HG02588 (cell line): Measurements from ENCODE around the gene MOXD1.

ENCODE experiments used
- ATAC-seq: cut with Tn5 transposase; IDR thresholded peaks from one replicate; pipeline ENCODE4 v1.9.1; 2021; ENCODE audit warnings: mild to moderate bottlenecking, moderate library complexity; ENCODE audit not compliant: unreplicated experiment

Gene MOXD1

DNA sequence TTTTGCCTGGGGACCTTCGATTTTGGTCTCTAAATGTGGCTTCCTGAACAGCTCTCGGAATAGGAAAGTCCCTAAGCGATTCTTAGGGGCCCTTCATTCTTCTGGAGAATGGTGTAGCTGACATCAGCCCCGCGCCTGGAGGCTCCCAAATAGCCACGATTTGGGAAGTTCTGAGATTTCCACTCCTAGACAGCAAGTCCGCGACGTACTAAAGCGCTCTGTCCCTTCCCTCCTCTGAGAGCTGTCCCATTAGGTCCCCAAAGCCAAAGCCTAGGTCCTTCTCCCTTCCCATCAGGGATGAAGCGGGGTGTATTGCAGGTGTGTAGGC is 756 bp downstream of the MOXD1 start:
- no peak for ATAC-seq

DNA sequence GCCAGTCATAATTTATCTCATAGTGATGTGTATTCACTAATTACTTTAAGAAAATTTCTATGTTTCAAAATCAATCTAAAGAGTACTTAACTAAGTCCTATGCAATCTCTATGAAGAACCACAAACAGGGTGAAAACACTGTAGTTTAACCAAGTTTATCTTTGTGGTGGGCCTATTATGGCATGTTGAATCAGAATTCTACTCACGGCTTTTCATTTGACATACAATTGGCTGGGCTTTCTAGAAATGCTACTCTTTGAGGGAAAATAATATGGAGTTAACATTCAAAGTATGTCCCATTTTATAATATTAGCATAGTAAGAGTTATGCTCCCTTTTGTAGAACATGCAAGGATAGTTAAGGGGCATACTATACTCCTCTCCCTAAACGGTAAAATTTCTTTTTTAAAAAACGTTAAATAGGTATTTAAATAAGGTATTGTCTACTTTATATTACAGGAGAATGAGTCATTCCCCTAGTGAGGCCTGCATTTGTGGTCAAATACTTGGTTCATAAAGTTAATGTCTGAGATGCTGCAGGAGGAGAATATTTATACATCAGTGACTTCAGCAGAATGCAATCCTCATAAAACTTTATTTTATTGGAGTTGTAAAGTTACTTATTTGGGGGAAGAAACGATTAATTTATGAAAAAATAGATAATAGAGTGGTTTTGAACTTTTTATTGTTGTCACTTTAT is 1.8 kb downstream of the MOXD1 start:
- no peak for ATAC-seq

DNA sequence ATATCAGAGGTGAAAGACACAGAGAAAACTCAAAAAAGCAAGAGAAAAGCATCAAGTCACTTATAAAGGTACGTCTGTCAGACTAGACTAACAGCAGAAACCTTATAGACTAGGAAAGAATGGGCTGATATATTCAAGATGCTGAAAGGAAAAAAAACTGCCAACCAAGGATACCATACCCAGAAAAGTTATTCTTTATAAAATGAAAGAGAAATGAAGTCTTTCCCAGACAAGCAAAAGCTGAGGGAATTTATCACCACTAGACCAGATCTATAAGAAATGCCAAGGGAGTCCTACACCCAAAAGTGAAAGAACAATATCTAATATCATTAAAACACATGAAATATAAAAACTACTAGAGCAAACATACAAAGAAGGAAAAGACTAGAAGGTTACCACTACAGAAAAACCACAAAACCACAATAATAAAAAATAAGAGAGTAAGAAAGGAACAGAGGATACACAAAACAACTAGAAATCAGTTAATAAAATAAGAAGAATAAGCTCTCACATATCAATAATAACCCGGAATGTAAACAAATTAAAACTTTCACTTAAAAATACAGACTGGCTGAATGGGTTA is 6.2 kb downstream of the MOXD1 start:
- ATAC-seq = no peak

DNA sequence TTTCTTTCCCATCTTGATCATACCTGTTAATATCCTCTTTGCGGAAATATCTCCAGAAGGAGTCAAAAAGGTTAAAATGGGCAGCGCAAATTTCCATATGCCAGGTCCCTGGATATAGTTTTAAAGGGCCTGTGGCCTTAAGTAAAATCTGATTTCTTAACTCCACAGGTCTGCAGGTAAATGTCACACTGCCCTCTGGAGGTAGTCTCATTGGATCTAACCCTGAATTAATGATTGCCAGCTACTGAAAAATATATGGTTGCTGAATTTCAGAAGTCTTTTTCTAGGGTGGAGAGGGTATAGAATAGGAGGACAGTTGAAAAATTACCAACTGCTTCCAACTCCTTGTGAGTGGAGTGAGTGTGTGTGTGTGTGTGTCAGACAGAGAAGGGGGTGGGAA is 8.5 kb downstream of the MOXD1 start:
- ATAC-seq = no peak

DNA sequence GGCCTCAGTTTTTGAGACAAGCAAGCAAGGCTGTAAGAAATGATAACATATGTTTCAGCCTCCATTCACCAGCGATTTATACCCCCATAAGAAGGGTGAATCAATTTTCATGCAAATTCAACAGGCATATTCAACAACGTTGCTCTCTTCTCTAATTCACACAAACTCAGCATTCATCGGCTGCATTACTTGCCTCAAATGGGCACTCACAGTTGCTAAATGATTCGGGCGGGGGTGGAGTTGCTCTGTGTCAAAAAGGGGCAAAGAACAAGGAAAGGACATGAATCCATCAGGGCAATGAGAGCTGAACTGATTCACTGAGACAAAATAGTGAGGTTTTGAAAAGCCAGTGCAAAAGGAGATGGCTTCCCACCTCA is 9.0 kb downstream of the MOXD1 start:
- ATAC-seq = no peak

DNA sequence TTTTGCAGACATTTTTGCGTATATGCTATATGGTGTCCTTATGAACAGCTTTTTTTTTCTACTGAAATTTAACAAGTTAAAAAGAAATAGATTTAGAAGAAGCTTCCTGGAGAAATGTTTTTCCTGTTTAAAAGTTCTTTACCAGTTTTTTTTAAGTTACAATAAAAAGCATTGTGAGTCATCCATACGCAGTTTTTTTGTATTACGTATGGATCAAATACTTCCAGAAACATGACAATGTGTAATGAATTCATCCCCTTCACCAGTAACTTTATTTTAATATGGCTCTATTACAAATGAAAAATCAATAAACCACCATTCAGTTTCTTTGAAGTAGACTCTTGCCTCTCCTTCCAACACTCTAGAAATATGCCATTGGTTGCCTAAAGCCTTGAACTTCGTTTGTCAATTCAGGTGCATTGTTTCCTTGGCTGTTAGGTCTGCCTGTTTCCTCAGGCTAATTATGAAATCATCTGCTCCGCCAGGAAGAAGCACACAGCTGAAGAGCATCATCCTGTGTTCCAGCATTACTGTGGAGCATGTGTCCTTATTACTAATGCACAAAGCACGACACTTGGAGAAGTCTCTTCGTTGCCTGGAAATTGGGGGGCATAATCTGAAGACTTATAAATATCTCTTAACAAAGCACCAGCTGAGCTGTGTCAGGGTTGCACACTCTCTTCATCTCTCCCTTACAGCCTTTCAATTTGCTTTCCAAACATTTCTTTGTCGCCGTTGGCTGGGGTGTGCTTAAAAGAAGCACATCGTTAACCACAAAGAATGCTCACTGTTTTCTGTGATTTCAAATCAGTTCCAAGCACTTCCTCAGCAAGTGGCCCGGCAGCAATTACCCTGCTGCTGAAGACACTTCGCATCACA is 9.6 kb downstream of the MOXD1 start:
- no peak for ATAC-seq

DNA sequence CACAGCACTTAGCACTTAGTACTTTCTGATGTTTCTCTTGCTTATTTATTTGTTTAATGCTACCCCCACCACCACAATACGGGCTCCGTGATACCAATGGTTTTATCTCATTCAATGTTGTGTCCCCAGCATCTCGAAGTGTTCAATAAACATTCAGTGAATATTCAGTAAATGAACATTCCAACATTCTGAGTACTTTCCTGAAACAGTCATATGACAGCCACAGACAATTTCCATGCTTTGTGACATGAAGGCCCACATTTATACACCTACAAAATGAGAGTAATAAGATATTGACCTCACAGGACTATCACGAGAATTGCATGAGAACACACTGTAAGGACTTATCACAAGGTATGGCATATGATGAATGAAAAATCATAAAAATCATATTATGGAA is 10.8 kb downstream of the MOXD1 start:
- no peak for ATAC-seq

DNA sequence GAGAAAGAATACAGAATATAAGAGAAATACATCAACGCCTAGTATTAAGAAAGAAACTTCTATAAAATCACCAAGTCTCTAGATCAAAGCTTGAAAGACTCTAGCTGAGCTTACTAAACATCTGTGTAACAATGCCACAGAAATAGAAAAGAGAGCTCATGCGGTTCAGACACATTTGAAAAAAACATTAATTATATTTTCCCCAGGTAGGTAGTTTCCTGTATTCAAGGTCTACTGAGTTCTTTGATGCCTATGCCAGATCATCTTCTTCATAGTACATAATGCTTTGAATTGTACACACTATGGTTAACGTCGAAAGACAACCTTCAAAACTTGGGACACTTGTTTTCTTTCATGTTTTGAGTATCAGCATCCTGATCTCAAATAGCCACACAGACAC is 11.3 kb downstream of the MOXD1 start:
- no peak for ATAC-seq

DNA sequence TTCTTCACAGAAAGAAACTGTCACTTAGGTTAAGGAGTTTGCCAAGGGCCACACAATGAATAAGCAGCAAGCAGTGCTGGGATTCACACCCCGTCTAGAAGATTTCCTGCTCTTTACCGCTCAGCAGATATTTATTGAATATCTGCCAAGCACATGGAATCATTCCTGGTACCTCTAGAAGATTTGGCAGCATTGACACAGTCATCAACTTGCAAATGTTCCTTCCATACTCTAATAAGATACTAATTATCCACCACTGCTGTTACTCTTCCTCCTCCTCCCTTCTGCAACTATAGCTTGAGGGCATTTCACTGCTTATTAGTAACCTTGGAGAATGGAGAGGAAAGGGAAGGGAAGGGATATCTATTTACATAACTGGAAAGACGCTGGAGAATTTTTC is 13.0 kb downstream of the MOXD1 start:
- no peak for ATAC-seq

DNA sequence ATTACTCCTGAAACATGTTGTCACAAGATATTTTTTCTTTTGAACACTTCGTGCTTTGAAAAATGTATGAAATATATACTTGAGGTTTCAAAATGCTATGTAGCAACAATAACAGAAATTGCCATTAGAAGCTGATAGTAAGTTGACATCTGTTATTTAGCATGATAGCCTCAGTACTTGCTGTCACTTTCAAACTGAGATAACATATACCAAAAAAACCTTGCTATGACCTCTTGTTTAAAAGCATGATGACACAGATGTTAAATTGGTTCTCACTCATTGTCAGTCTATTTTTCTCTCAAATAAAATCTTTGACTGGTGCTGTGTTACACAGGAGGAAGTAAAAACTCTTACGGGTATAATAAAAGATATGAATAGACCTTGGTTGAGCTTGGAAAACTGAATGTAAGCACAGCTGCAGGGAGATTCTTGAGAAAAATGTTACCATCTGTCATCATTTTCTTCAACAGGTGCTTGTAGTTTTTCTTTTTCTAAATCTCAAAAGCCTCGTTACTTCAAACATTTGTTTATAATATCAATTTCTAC is 18.6 kb downstream of the MOXD1 start:
- ATAC-seq = no peak

DNA sequence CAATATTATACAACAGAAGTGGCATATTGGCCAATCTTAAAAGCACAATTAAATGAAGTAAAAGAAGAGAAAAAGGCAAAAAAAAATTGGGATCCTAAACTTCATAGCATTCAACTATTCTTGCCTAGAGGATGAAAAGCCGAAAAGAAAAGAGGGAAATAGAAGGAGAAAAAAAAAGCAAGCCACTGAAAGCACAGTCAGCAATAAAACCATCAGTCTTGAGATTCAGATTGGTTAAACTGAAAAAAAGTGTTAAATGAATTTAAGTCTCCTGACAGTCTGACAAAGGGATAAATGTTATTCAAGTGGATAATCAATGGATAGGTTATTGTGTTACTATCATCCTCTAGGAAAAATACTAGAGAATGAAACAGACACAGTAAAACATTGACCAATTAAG is 19.9 kb downstream of the MOXD1 start:
- ATAC-seq = no peak

DNA sequence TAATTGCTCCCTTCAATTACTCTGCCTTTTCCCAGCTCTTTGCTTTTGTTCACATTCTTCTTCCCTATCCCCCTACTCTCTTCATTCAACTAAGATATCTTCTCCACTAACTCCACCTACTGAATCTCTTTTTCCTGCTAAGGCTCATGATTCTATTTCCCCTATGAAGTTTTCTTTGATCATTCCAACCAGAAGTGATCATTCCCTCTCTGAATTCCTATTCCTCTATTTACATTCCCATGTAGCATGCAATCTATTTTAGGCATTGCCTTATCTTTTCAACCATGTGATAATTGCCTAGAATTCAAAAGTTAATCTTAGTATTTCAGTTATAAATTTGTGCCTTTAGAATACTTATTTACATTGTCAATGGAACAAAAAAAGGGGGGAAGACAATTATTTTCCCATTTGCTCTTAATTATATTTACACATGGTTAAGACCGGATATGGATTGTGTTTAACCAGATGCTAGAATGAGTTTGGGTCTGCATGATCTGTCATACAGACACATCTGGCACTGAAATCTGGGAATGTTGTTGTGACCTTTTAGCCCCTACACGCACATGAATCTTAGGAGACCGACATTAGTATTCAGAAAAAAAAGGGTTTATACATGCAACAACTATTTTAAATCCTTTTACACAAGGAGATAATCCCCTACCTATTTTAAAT is 20.8 kb downstream of the MOXD1 start:
- ATAC-seq = no peak

DNA sequence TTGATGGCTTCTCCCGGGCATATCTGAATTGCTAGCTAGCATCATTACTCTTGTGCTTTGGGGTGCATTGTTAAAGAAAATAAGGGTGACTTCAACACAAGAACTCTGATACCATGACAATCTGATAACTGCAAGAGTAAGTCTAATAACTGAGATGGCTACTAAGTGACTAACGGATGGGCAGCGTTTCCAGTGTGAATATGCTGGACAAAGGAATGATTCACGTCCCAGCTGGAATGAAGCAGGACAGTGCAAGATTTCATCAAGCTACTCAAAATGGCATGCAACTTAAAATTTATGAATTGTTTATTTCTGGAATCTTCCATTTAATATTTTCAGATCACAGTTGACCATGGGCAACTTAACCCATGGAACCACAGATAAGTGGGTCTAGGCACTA is 31.7 kb downstream of the MOXD1 start:
- ATAC-seq = no peak

DNA sequence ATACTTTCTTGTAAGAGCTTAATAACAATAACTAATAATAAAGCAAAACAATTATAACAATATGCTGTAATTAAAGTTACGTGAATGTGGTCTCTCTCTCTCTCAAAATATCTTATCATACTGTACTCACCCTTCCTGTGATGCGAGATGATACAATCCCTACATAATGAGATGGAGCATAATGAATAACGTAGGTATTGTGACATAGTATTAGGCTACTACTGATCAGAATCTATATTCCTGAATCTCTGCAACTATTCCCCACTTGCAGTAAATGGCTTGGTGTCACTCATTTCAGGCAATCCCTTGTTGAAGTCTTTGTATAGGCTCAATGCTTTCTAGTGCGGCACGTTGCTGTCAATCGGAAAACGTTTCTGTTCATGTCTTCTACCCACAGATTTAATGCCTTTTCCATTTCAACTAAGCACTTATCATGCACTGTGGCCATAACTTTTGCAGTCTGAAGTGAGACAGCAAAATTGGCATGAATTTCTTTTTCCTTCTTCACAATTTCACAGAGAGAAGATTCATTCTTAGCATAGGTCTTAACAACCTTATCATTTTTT is 32.3 kb downstream of the MOXD1 start:
- ATAC-seq = no peak

DNA sequence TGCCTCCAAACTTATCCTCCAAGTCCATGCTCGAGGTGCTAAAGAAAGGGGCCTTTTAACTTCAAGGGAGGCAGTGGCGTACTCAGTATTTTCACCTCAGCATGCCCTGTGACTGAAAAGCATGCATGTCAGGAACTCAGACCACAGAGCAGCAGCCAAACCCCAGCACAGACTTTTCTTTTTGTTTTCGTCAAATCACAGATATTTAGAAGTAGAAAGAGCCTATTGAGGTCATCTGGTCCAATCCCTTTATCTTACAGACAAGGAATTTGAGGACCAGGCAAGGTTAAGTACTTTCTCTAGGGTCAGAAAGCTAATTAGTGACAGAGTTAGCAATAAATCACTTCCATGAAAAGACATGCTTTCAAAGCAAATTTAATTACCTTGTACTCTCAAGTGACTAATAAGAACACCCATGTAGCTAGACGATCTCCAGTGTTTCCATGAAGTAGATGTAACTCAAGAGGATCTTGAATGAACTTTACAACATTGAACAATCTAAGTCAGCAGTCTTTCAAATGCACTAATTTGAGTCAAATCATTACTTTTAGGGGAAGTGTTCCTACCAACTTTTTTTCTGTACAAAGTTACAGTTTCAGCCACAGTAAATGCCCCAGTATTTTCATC is 35.9 kb downstream of the MOXD1 start:
- peak; percentile 97 for ATAC-seq

DNA sequence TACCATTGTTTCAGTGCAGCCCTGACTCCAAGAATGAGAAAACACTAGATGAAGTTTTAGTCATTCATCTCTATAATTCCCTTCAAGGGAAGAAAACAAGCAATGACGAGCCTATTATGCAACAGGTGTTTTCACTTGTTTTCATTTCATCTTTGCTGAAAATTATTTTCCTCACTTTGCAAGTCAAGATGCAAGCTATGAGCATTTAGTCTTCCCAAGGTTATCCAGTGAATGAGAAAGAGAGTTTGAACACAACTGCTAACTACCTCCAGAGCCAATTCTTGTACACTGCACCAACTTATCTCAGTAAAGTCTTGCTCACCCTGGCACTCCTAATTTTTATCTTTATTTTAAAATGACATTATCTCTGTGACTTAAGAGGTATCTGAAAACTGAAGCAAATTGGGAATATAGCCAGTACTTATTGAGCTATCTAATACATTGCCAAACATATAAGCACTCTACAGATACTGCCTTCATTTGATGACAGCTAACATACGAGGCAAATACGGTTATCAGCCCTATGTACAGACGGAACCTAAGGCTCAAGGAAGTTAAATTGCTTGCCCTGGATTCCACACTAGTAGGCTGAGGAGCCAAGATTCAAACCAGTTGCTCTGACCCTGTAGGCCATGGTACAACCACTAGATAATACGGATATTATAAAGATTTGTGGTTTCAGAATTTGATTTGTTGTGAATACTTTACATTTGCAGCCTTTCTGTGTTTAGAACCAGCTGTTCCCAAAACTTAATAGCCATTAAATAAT is 36.8 kb downstream of the MOXD1 start:
- ATAC-seq = no peak

DNA sequence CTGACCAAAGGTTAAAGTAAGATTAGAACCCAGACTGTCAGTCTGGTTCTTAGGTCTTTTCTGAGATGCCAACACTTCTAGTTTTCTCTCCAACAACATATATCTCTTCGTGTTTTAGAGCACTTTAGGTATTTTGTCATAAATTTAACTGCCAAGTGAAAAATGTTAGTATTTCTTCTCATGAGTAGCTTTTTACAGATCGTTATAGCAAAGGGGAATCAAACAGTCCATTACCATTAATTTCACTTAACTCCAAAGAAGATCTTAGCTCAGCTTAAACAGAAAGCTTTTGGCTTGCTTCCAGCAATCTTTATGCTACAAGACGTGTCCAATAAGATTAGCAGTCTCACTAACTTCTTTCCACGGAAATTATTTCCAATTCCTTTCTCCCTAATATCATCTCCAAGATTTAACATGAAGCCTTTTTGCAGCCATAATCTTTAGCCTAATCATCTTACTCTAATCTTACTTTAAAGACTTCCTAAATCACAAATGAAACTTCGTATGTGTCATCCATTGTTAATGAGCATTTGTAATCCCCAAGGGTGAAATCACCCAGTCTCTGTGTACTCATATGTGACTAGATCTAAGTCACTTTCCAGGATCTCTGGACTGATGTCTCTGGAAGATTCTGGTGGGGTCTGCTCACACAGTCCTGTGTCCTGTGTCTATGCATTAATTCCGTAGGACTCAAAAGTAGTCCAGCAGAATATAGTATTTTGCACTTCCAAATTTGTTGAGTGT is 38.7 kb downstream of the MOXD1 start:
- no peak for ATAC-seq

DNA sequence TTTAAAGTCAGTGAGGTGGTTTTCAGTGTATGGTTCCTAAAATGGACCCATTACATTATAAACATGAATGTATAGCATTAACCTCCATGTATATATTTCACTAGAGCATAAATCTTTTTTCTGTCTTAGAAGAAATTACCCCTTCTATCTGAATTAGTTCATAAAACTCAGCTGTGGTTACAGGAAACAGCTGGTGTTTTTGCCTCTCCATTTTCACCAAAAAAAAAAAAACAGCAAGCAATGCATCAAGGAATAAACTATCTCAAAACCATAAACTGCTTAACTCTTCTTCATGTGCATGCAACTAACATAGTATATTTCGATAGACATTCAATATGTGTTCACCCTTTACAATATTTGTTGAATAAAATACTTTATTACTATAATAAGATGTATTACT is 40.2 kb downstream of the MOXD1 start:
- ATAC-seq = no peak

DNA sequence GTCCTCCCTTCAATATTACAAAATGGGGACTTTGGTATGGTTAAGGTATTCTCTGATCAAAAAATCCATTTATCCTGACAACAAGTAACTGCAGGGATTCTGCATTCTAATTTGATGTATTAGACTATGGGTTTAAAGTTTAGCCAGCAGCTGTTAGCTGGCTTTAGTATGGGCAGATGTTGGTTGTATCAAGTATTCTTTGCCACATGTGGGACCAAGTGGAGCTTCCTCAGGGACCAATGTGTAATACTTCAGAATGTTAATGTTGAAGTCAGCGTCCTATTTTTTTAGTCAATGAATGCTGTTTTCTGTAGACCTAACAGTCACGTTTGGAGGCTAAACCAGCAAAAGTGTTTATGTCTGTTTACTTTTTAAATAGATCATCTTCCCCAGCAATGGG is 41.4 kb downstream of the MOXD1 start:
- ATAC-seq = no peak
